Spleen (tissue), 7 donors: Measurements from ENCODE around the gene CENPS.

ENCODE experiments used
- CTCF ChIP-seq, 11 experiments: fragments of 200-600 bp in 7 of 11; fragments of 450-650 bp in 4 of 11; sonication (generic) in 4 of 11; IDR thresholded peaks in 8 of 11; conservative IDR thresholded peaks in 3 of 11; 1 replicate in 7 of 11; 2 replicates in 4 of 11; pipeline versions ENCODE4 v1.4.0 to v1.8.0; 2016 to 2021; ENCODE audit warnings: antibody characterized with exemption in 11 of 11, inconsistent platforms in 4 of 11, mild to moderate bottlenecking in 1 of 11
- POLR2AphosphoS5 ChIP-seq, 3 donors: sonication (generic); formaldehyde crosslinking; IDR thresholded peaks; one replicate each; pipeline ENCODE4 v1.5.1; 2017; ENCODE audit warnings: antibody characterized with exemption in 3 of 3
- donor health status: DM: no; HTN: no; CAD: no; lungs with moderate emphysema.
- donor health status: DM: no; HTN: no; CAD: no.
- donor health status: DM: no; HTN: no; CAD: no.

- no peak for TF ChIP-seq POLR2AphosphoS5 (IDR thresholded peaks at IDR 0.05)
- no peak for TF ChIP-seq CTCF (IDR thresholded peaks at IDR 0.05 in 8 of 11, conservative IDR thresholded peaks at IDR 0.05 in 3 of 11)
These were observed 50.4 kb downstream of the CENPS start for GRCh38 chr1:10480614-10481013.
